Measurements from ENCODE around the gene SERINC2.

DNA sequence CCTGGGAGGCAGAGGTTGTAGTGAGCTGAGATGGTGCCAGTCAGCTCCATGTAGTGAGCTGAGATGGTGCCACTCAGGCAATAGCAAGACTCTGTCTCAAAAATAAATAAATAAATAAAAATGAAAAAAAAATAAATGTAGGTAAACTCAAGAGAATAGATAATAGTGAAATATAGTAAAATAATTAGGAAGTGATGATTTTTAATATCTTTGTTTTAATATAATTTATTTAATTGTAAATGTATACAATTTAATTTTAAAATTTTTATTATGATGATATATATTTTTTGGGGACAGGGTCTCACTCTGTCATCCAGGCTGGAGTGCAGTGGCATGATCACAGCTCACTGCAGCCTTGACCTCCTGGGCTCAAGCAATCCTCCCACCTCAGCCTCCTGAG is 19.6 kb upstream of the SERINC2 start:
- TF ChIP-seq CTCF (IDR thresholded peaks at IDR 0.05) = no peak
- TF ChIP-seq POLR2A (IDR thresholded peaks at IDR 0.05) = no peak
- TF ChIP-seq EP300 (IDR thresholded peaks at IDR 0.05) = no peak
